Urothelium cell line (cell line): Measurements from ENCODE around the gene ADGRG1.
"Not testable (repeated sequence)": the region's sequence is repeated elsewhere in the genome, so short reads cannot be mapped to it uniquely, and the experiment has no call there.

Experiments
- DNase-seq: peaks from one replicate; pipeline ENCODE4 v3.0.0; 2011; ENCODE audit warnings: low spot score, mixed read lengths
- FAIRE-seq: peaks from 2 replicates; lab custom pipeline; 2011; peaks lifted over from hg19 to GRCh38; lab: Jason Lieb, UNC

The ADGRG1 gene

GRCh38 chr16:57628008-57628781 is at the start of gene ADGRG1:
Gene ADGRG1 (plus strand): TSS chr16:57628630. CDS start chr16:57650288, 21,658 bp downstream.
- FAIRE-seq (peak; percentile 97), DNase-seq (peak; percentile 96)

DNA sequence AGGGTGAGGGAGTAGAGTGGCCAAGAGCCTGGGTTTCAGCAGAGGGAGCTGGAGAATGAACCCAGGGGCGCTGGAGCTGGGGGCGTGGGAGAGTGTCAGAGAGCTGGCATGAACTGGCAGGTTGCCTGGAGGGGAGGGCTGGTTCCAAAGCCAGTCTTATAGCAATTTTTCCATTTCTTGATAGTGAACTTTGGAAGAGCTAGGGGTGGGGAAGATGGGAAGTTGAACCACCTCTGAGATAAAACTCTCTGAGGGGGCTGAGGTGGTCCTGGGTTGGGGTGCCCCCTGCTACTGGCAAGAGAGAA is 49.1 kb upstream of the ADGRG1 start:
- no peak for FAIRE-seq

DNA sequence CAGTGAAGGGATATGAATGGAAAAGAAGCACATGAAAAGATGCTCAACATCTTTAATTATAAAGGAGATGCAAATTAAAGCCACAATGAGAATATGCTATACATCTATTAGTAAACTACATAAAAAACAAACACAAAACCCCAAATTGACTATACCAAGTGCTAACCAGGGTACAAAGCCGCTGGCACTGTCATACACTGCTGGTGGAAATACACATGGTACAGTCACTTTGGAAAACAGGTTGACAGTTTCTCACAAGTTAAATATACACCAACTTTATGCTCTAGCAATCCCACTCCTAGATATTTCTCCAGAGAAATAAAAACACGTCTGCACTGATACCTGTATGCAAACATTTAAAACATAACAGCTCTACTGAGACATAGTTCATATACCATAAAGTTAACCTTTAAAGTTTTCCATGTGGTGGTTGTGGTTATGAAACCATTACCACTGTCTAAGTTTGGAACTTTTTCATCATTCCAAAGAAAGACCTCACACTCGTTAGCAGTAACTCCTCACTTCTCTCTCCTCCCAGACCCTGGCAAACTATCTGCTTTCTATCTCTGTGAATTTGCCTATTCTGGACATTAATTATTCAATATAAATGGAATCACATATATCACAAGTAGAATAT is 43.3 kb upstream of the ADGRG1 start:
- no peak for DNase-seq
- no peak for FAIRE-seq

More for the DNA sequence above, 49.1 kb upstream of the ADGRG1 start:
- DNase-seq = no peak

GRCh38 chr16:57588831-57589230 is 39.6 kb upstream of the ADGRG1 start:
- FAIRE-seq = no peak
- DNase-seq = no peak

GRCh38 chr16:57589374-57589773 is 39.1 kb upstream of the ADGRG1 start:
- DNase-seq (no peak), FAIRE-seq (no peak)

DNA sequence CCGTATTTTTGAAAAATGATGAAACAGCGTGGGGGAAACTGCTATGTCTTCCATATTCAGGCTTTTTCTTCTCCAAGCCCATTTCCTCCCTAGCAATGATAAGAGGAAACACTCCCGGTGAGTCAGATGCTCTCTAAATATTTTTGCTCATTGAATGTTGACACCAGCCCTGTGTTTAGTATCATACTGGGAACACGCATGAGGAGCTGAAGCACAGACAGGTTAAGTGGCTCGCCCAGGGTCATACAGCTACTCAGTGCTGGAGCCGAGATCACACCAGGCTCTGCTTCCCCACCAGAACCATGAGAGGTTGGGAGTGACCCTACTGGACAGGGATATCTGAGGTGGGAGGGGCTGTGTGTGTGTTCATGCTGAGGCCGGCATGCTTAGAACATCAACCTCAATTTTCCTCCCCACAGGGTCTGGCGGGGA is 37.8 kb upstream of the ADGRG1 start:
- peak; percentile 37 for FAIRE-seq
- peak; percentile 36 for DNase-seq

DNA sequence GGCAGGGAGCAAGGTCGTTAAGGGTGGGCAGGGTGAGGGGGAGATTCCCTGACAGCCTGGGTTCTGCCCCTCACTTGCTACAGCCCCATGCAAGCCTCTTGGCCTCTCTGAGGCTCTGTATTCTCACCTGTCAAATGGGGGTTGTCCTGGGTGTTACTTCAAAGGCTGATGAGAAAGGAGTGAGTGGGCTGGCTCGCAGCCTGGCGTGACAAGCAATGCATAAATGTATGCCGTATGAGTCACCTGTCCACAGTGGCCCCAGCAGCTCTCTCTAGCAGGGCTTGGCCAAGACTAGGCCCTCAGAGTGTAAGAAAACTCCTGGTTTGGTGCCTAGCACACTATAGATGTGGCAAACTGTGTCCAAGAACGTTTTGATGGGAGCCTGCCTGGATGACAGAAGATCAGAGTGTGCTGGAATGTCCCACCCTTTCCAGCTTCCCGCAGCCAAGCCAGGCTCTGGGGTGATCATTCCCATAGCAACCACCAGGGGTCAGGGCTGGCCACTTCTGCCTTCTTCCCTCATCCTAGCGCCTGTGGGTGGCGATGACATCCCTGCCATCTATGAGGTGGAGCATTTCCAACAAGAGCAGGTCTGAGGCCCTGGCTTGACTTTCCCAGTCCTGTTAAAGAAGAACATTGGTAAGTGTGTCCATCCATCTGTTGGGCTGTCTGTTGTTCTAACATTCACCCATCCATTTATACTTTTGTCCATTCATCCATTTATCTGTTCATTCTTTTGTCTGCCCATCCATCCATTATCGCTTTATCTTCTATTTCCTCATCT is 37.2 kb upstream of the ADGRG1 start:
- peak; percentile 35 for FAIRE-seq
- peak; percentile 89 for DNase-seq

DNA sequence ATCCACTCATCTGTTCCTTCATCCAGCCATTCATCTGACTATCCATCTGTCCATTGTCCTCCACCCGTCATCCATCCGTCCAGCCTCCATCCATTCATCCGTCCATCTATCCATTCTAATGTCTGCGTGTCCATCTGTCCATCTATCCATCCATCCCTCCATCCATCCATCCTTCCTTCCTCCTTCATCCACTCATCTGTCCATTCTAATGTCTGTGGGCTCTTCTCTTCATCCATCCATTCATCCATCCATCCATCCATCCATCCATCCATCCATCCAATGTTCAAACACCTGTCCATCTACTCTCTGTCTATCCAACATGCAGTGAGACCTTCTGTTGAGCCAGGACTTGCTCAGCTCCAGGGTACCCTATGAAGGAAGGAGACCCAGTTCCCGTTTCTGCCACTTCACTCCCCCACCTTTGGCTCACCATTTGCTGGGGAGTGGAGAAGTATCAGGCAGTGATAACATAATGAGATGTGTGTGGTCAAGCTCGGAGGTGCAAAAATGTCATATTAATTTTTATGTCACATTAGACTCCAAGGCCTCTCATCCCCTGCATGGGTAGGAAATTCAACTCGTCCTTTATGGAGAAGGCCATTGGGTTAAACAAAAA is 36.5 kb upstream of the ADGRG1 start:
- FAIRE-seq = peak; percentile 63
- DNase-seq = no peak

DNA sequence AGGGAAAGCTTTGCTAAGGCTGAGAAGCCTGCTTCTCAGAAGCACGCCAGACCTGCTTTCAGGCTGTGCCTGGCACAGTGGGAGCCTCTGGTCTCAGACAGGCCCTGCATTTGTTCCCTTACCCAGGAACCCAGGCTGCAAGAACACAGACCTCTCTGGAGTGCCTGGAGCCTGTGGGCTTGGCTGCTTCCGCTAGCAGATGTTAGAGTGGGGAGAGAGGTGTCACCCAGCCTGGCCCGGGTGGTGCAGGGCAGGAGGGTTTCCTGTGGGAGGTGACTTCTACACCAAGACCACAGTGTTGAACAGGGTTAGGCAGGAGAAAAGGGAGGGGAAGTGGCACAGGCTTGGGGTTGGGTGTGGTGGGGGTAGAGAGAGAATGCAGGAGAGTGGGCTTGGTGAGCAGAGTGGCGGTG is 35.8 kb upstream of the ADGRG1 start:
- no peak for FAIRE-seq
- no peak for DNase-seq

DNA sequence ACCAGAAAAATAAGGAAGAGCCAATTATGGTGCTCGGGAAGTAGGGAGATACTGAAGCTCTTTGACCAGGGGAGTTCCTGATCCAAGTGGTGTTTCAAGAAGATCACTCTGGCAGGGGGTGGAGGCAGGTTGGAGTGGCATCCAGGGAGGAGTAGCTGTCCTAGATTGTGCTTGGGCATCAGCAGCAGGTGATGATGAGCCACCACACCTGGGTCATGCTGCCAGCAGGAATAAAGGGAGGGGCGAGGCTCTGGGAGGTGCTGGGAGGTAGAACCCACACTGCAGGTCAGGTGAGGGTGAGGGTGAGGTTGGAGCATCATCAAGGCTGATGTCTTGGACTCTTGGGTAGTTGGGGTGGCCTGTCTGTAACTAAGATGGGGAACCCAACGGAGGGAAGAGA is 35.4 kb upstream of the ADGRG1 start:
- DNase-seq (no peak), FAIRE-seq (no peak)

DNA sequence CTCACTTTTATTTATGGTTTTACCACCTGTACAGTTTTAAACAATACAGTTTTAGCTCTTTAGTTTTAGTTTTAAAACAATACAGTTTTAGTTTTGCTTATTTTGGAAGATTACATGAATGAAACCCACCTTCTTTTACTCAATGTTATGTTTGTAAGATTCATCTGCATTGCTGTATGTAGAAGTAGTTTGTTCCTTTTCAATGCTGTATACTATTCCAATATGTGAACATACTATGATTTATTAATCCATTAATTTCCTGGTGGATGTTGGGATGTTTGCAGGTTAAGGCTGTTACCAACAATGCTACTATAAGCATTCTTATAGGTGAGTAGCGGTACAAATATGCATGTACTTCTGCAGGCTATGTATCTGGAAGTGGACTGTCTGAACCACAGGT is 34.4 kb upstream of the ADGRG1 start:
- no peak for DNase-seq
- FAIRE-seq = no peak

- DNase-seq (no peak), FAIRE-seq (no peak)
These were observed 33.8 kb upstream of the ADGRG1 start for GRCh38 chr16:57594531-57595031.

- not testable (repeated sequence) for FAIRE-seq, DNase-seq
These were observed 32.2 kb upstream of the ADGRG1 start for GRCh38 chr16:57596234-57596633.

GRCh38 chr16:57598437-57598836 is 30.0 kb upstream of the ADGRG1 start:
- no peak for DNase-seq
- no peak for FAIRE-seq

- FAIRE-seq = peak; percentile 61
These were observed 28.2 kb upstream of the ADGRG1 start for GRCh38 chr16:57600048-57600835.

GRCh38 chr16:57600952-57601580 is 27.4 kb upstream of the ADGRG1 start:
- FAIRE-seq = no peak

More at GRCh38 chr16:57600048-57600835, 28.2 kb upstream of the ADGRG1 start:
- DNase-seq = peak; percentile 77

DNA sequence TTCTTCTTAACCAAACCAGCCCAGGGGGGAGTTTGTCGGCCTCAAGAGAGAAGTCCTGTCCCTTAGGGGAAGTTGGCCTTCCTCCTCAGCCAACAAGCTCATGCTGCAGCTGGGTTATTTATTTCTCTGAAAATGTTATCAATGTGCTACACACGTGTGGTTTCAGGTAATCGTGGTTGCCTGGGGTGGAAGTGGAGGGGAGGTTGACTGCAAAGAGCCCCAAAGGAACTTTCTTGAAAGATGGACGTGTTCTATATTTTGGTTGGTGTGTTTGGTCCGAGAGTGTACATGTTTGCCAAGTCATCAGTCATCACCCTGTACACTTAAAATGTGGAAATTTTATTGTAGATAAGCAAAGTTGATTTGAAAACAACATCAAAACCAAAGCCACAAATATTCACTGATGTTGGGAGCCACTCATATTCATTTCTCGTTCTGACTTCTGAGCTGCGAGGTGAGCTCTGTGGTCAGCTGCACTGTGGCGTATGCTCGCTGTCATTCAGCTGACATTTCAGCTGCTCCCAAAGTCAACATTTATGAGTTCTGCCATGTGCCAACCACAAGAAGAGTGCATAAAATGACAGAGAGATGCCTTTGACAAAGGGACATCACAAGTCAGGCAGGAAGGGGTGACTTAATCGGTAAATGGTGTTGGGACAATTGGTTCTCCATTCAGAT is 26.5 kb upstream of the ADGRG1 start:
- FAIRE-seq = no peak

More at GRCh38 chr16:57600952-57601580, 27.4 kb upstream of the ADGRG1 start:
- no peak for DNase-seq

DNA sequence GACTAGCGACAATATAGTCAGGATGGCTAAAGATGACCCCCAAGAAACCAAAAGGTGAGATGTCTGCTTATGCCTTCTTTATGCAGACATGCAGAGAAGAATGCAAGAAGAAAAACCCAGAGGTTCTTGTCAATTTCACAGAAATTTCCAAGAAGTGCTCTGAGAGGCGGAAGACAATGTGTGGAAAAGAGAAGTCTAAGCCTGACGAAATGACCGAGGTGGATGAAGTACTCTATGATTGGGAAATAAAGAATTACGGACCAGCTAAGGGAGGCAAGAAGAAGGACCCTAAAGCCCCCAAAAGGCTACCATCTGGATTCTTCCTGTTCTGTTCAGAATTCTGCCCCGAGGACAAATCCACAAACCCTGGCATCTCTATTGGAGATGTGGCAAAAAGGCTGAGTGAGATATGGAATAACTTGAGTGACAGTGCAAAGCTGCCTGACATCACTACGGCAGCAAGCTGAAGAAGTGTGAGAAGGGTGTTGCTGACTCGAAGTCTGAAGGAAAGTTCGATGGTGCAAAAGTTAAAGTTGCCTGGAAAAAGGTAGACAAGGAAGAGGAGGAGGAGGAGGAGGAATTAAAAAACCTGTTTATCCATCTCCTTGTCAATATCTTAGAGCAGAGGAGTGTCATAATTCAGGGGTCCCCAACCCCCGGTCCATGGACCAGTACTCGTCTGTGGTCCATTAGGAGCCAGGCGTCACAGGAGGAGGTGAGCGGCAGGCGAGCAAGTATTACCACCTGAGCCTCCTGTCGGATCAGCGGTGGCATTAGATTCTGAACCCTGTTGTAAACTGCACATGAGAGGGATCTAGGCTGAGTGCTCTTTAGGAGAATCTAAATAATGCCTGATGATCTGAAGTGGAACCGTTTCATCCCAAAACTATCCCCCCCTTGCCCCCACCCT is 25.1 kb upstream of the ADGRG1 start:
- DNase-seq = no peak
- FAIRE-seq = no peak

More for the DNA sequence above, 26.5 kb upstream of the ADGRG1 start:
- no peak for DNase-seq
